GM18520 (cell line): Measurements from ENCODE around the gene INF2.

ENCODE experiments used
- ATAC-seq: cut with Tn5 transposase; IDR thresholded peaks from one replicate; pipeline ENCODE4 v1.9.1; 2021; ENCODE audit not compliant: unreplicated experiment

The INF2 gene

DNA sequence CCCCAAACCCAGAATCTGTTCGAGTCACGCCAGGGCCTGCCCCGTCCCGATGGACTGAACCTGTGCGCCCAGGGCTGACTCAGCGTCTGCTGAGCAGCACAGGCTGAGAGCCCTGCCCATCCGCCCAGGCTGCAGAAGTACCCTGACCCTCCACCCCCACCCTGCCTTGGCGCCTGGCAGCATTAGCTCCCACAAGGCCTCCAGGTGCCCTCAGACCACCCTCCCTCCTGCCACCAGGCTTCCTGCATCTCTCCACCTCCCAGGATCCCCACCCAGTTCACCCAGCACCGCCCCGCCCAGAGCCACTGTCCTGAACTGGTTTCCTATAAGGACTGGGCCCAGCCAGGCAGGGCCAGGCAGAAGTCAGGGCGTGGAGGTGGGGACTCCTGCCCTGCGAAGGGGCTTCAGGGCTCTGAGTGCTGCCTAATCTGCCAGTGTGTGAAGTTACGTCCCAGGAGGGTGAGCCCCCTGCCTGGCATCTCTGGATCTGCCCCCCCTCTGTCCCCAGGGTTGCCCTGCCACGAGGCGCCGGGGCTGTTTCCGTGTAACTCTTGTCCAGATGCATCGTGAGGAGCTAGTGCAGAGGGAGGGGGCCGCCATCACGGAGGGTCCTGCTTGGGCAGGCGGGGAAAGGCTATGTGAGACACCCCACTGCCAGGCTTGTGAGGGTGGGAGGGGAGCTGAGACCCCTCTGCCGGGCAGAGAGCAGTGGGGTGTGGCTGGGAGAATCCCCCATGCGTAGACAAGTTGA is 43.7 kb downstream of the INF2 start:
- no peak for ATAC-seq

DNA sequence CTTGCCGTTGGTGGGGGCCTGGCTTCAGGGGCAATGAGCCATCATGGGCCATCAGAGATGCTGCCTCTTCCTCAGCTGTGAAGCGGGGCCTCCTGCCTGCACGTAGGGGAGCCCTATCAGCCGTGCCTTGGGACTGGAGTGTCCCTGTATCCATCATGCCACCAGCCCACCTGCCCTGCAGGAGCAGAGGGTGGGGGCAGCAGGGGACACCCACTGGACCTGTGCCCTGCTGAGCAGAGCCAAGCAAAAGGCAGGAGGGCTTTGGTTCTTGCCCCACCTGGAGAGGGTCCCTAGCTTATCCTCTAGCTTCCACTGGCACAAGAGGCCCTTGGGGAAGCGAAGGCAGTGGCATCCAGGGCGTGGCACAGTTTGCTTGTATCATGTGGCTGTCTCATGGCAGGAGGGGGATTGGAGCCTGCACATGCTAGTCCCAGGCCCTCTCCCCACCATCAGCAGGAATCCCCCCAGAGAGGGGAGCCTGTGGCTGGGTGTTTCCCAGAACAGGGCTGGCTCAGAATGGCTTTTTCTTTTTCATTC is 44.7 kb downstream of the INF2 start:
- ATAC-seq, result no peak

GRCh38 chr14:104734601-104734990 is 45.2 kb downstream of the INF2 start:
- ATAC-seq, result no peak

- no peak for ATAC-seq
Measured at GRCh38 chr14:104734991-104735779, 45.8 kb downstream of the INF2 start.

GRCh38 chr14:104735830-104736642 is 46.6 kb downstream of the INF2 start:
- ATAC-seq, result no peak

GRCh38 chr14:104738375-104739019 is 49.1 kb downstream of the INF2 start:
- ATAC-seq, result no peak

- no peak for ATAC-seq
Measured at GRCh38 chr14:104739026-104739425, 49.6 kb downstream of the INF2 start.

DNA sequence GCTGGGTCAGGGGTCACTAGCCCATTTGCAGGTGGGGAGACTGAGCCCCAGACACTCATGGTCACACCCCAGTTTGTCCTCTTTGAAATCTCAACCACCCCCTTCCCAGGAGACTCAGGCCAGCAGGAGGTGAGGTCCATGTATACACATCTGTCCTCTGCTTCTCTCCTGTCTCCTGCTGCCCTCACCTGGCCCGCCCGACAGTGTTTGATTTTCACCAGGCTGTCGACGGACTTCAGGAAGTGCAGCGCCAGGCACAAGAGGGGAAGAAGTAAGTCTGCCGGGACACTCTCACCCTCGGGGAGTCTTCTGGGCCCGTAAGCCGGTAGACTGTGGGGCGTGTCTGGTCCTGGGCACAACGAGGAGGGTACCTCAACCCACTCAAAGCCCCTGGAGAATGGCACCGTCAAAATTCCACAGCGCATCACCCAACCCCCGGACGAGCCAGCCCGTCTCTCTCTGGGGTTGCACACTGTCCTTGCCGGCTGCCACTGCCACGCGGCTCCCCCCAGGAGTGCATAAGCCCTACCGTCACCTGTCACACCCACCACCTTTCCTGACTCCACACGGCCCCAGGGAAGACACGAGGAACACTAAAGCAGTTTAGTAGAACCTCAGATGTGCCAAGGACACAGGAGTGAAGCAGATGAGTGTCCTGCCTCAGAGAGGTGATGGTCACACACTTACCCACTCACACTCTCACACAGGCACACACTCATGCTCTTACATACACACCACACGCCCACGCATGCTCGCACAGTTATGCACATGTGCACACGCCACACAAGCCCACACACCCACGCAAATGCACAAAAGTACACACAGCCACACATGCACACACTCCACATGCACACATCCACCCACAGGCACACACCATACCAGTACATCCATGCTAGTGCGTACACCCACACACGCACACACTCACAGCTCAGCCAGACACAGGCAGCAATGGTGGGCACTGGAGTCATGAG is 50.4 kb downstream of the INF2 start:
- no peak for ATAC-seq

DNA sequence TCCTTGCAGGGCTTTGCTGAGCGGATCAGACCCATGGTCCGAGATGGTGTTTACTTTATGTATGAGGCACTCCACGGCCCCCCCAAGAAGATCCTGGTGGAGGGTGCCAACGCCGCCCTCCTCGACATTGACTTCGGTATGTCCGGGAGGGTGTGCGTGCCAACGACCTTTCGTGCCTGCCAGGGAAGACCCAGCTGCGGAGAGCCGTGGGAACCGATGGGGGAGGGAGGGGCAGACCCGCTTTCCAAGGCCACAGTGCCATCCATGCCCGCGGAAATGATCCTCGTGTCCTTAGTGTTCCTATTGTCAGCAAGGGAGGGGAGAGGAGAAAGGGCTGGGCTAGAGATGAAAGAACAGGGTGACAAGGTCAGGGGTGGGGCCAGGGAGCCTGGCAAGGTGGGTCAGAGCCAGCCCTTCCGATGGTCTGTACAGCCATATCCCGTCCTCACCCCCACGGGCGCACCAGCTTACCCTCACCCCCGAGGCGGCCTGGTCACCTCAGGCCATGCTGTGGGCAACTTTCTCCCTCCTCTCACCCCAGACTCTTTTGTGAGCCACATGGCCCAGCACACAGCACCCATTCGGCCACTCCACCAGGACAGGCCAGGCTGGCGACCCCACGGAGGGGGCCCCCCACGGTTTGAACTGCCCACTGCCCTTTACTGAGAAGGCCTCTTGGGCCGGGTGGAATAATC is 51.8 kb downstream of the INF2 start:
- ATAC-seq, result no peak

GRCh38 chr14:104741803-104742251 is 52.4 kb downstream of the INF2 start:
- no peak for ATAC-seq

GRCh38 chr14:104742586-104743455 is 53.4 kb downstream of the INF2 start:
- no peak for ATAC-seq

DNA sequence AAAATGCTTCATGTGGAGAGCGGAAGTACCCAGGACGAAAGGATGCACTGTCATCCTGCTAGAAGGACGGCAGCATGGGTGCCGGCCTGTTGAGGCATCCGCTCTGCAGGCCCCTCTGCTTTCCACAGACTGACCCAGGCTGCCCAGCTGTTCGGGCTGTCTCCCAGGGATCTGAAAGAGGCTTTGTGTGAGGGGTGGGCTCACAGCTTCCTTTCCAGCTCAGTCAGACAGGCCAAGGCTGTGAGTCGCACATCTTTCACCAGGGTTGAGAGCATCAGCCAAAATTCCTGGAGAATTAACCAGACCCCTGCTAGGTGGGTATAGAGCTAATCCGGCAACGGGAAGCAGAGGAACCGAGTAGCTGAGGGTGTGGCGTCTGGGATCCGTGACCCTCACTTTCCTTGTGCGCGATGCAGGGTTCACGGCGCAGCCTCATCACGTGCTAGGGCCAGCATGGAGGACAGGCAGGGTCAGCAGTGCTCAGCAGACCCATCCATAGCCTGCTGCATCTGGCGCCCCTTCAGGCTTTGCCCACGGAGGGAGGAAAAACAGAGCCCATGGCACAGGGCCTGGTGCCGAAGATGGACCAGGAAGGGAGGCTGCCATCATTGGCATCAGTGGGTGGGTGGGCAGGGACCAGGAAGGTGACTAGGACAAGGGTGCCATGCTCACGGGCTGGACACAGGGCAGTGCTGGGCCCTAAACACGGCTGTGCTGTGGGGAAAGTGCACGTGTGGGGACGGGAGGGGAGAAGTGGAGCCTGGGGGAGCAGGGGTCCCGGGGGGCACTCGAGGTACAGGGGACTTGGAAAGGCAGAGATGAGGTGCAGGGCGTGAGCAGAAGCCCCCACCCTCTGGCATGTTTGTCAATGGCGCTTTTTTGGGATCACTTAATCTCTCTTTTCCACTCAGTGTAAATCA is 54.3 kb downstream of the INF2 start:
- ATAC-seq, result no peak

DNA sequence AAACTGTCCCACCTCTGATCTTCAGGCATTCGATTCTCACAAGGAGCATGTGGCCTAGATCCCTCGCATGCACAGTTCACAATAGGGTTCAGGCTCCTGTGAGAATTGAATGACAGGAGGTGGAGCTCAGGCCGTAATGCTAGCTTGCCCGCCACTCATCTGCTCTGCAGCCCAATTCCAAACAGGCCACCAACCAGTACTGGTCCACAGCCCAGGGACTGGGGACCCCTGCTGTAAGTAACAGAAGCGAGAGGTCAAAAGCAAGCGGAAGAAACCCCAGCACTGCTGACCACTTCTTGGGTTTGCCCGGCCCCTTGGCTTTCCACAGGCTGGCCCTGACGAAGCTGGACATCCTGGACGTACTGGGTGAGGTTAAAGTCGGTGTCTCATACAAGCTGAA is 55.1 kb downstream of the INF2 start:
- ATAC-seq, result no peak

DNA sequence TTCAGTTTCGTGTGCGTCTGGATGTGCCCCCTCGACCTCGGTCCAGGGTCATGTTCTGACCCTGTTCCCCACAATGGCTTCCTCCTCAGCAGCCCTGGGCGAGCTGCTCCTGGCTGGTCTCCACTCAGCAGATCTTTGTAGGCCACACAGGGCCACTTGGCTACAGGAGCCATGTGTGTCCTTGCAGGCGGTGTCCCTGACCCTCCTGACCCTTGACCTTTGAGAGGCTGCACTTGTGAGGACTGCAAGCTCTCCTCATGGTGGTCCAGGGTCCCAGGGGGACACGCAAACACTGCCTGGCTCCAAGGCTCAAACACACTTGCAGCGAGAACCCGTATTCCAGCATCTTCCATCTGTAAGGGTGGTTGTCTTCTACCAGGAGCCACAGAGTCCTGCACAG is 56.0 kb downstream of the INF2 start:
- no peak for ATAC-seq

DNA sequence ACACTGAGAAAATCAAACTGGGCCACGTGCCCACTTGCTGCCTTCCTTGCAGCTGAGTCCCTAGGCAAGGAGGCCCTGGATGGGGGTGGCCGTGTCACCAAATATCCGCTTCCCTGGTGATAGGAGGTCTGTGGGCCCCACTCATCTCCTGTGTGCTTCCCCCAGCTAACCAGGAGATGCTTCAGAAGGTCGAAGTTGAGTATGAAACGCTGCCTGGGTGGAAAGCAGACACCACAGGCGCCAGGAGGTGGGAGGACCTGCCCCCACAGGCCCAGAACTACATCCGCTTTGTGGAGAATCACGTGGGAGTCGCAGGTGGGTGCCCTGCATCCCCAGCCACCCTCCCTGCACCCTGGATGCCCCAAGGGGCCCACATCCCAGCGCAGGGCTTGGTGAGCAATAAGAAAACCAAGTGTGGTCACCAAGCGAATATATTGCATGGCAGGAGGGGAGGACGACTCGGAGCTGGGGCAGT is 56.7 kb downstream of the INF2 start:
- no peak for ATAC-seq

DNA sequence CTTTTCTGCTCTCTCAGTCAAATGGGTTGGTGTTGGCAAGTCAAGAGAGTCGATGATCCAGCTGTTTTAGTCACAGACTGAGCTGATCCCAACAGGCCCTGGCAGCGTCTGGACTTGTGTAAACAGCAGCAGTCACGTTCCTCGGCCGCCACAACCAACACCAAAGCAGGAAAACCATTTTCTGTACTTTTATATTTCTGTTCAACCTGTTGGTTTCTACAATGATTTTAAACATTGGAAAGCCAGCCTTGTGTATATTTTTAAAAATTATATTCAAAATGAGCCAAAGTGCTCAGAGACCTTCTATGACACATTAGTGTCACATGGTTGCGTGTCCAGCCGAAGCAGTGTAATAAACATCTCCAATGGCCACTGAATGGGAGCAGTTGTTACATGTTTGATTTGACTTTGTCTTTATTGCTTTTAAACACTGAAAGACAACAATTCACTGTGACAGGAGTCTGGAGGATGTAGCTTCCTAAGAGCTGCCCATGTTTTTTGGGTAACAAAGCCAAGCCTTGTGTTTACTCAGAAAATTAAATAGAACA is 57.6 kb downstream of the INF2 start:
- no peak for ATAC-seq

DNA sequence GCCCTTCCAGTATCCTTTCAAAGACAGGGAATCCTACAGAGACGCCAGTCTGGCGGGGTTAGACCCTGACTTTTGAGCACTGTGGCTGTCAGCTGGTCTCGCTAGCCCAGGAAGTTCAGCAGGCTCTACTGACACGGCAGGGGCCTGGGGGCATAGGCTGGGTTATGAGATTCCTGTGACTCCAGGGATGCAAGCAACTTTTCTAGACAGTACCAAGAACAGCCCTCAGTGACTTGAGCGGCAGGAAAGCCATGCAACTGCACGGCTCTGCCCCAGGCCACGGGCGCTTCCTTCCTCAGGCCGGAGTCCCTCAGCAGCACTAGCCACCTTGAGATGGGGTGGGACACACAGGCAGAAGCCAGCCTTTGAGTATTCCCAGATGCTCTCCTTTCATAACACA is 58.5 kb downstream of the INF2 start:
- no peak for ATAC-seq
